ENCODE measurements around the gene RAPGEF3. TPM values are rescaled to one million over a fixed set of nuclear protein-coding genes. Genes with fewer than 3 reads are reported as not detected.

Gene RAPGEF3
- total and polyA plus RNA-seq, 2 donors (not counting 1 experiment from before 2014, with no cell fraction given), result 1.8 to 5.2 TPM

- CTCF ChIA-PET, result interaction anchor here (1.2 to 15.0 kb wide), 5 partner anchors 7 to 35 kb away, joined by 4 to 515 read pairs (median 205); partner anchors contain the start of gene SLC48A1
- POLR2A ChIA-PET, result interaction anchor here (0.6 kb wide), 1 partner anchor 363 kb away, joined by 4 read pairs; no protein-coding TSS in a partner anchor
- 93% methylated on average over 10 of the region's 19 CpGs for WGBS (ENCODE audit: insufficient coverage)
- Histone ChIP-seq H3K4me1 (ENCODE audit: control insufficient read depth in 2 of 2, insufficient read depth in 2 of 2, low read length in 2 of 2) (peaks cover 43 to 59% of the 10 kb centered on the region in 2 donors), H3K79me2 (ENCODE audit: control insufficient read depth, insufficient read depth, low read length) (no peaks in the 10 kb centered on the region), H3K27me3 (replicated peaks in 1 of 4; ENCODE audit: control extremely low read depth in 1 of 4, control insufficient read depth in 3 of 4, insufficient read depth in 4 of 4, low read length in 3 of 4) (no peaks in the 10 kb centered on the region), H4K20me1 (ENCODE audit: control insufficient read depth, insufficient read depth, low read length, poor library complexity, severe bottlenecking) (no peaks in the 10 kb centered on the region), H3K36me3 (replicated peaks in 1 of 2; ENCODE audit: control extremely low read depth in 1 of 2, control insufficient read depth in 1 of 2, extremely low read depth in 1 of 2, insufficient read depth in 2 of 2, low read length in 1 of 2) (no peaks in the 10 kb centered on the region), H3K9me3 (ENCODE audit: control extremely low read depth in 1 of 3, control insufficient read depth in 2 of 3, insufficient read depth in 1 of 3, low read length in 2 of 3) (no peaks in the 10 kb centered on the region), H3K4me3 (ENCODE audit: control extremely low read depth in 1 of 5, extremely low read depth in 1 of 5, insufficient read depth in 1 of 5, low read depth in 2 of 5, low read length in 4 of 5) (no peak overlapping the region), H3K9ac (ENCODE audit: low read length) (no peak overlapping the region), H2AFZ (ENCODE audit: insufficient read depth, low read depth, low read length, poor library complexity, severe bottlenecking) (no peak overlapping the region), H3K27ac (ENCODE audit: low read length in 2 of 2) (no peak overlapping the region), H3K4me2 (replicated peaks; ENCODE audit: low read depth, low read length, poor library complexity, severe bottlenecking) (no peak overlapping the region)
- intact Hi-C loops (cut with micrococcal nuclease), result no loop called here
- no peaks in the 10 kb centered on the region for H3K27me3 Mint-ChIP-seq
- H3K27ac Mint-ChIP-seq, result no peak overlapping the region
- ATAC-seq (ENCODE audit: low read depth) (no peak), DNase-seq (no peak)
- peaks cover 60% of the 10 kb centered on the region for H3K4me1 Mint-ChIP-seq
- H3K9me3 Mint-ChIP-seq (ENCODE audit: insufficient read depth), result no peaks in the 10 kb centered on the region
- no peak overlapping the region for H3K4me3 Mint-ChIP-seq
- TF ChIP-seq EZH2 (IDR thresholded peaks at IDR 0.05; ENCODE audit: borderline replicate concordance, insufficient read depth, low read depth, low read length, poor library complexity, severe bottlenecking) (no peak), CTCF (IDR thresholded peaks at IDR 0.05) (no peak)
Measured at GRCh38 chr12:47750916-47751470, 7.7 kb downstream of the RAPGEF3 start.

GRCh38 chr12:47750229-47750798, 8.4 kb downstream of the RAPGEF3 start:
- H3K9me3 ChIP-seq (ENCODE audit: control extremely low read depth in 1 of 3, control insufficient read depth in 2 of 3, insufficient read depth in 1 of 3, low read length in 2 of 3), result no peaks in the 10 kb centered on the region
- H3K27ac Mint-ChIP-seq, result no peak overlapping the region
- H3K4me1 ChIP-seq (ENCODE audit: control insufficient read depth in 2 of 2, insufficient read depth in 2 of 2, low read length in 2 of 2), result peaks cover 37 to 58% of the 10 kb centered on the region in 2 donors
- 96% methylated on average over 9 of the region's 10 CpGs for WGBS (ENCODE audit: insufficient coverage)
- ChIA-PET CTCF (interaction anchor here (14.1 to 15.0 kb wide), 2 partner anchors 7 to 20 kb away, joined by 452 to 515 read pairs; partner anchors contain the start of gene SLC48A1), POLR2A (no interaction called here)
- no peaks in the 10 kb centered on the region for H3K79me2 ChIP-seq (ENCODE audit: control insufficient read depth, insufficient read depth, low read length)
- no peak overlapping the region for H3K4me3 ChIP-seq (ENCODE audit: control extremely low read depth in 1 of 5, extremely low read depth in 1 of 5, insufficient read depth in 1 of 5, low read depth in 2 of 5, low read length in 4 of 5)
- no peak overlapping the region for H3K4me2 ChIP-seq (replicated peaks; ENCODE audit: low read depth, low read length, poor library complexity, severe bottlenecking)
- no peak overlapping the region for H3K27ac ChIP-seq (ENCODE audit: low read length in 2 of 2)
- DNase-seq (no peak), ATAC-seq (ENCODE audit: low read depth) (no peak)
- no peak for TF ChIP-seq CTCF (IDR thresholded peaks at IDR 0.05)
- no peak for TF ChIP-seq EZH2 (IDR thresholded peaks at IDR 0.05; ENCODE audit: borderline replicate concordance, insufficient read depth, low read depth, low read length, poor library complexity, severe bottlenecking)
- no peaks in the 10 kb centered on the region for H3K27me3 Mint-ChIP-seq
- H3K36me3 ChIP-seq (replicated peaks in 1 of 2; ENCODE audit: control extremely low read depth in 1 of 2, control insufficient read depth in 1 of 2, extremely low read depth in 1 of 2, insufficient read depth in 2 of 2, low read length in 1 of 2), result no peaks in the 10 kb centered on the region
- no peak overlapping the region for H2AFZ ChIP-seq (ENCODE audit: insufficient read depth, low read depth, low read length, poor library complexity, severe bottlenecking)
- peaks cover 59% of the 10 kb centered on the region for H3K4me1 Mint-ChIP-seq
- no peaks in the 10 kb centered on the region for H4K20me1 ChIP-seq (ENCODE audit: control insufficient read depth, insufficient read depth, low read length, poor library complexity, severe bottlenecking)
- no peak overlapping the region for H3K4me3 Mint-ChIP-seq
- no peaks in the 10 kb centered on the region for H3K27me3 ChIP-seq (replicated peaks in 1 of 4; ENCODE audit: control extremely low read depth in 1 of 4, control insufficient read depth in 3 of 4, insufficient read depth in 4 of 4, low read length in 3 of 4)
- H3K9ac ChIP-seq (ENCODE audit: low read length), result no peak overlapping the region
- intact Hi-C loops (cut with micrococcal nuclease), result no loop called here
- no peaks in the 10 kb centered on the region for H3K9me3 Mint-ChIP-seq (ENCODE audit: insufficient read depth)
